HEK293 (cell line): ENCODE results near the gene BCL11B.

ENCODE experiments used
- CTCF ChIA-PET: fragments of 350-600 bp; formaldehyde crosslinking; extraction: SDS; loops from one replicate; lab custom pipeline; 2021; ENCODE audit warnings: antibody characterized with exemption; lab: Yijun Ruan, JAX
- POLR2A ChIA-PET: fragments of 300-600 bp; formaldehyde crosslinking; extraction: SDS; loops from one replicate; lab custom pipeline; 2020; ENCODE audit warnings: antibody characterized with exemption, inconsistent platforms; lab: Yijun Ruan, JAX
- H3K27ac ChIP-seq: fragments of 200-500 bp; sonication (Bioruptor generic); 2 replicates; pipeline ENCODE4 v1.5.1; 2014; ENCODE audit warnings: low read depth, low read length, control low read depth, inconsistent platforms; ENCODE audit errors: extremely low read depth
- H3K36me3 ChIP-seq, 2 experiments: fragments of 200-500 bp in 1 of 2; sonication (Bioruptor generic) in 1 of 2; 1 replicate in 1 of 2; 2 replicates in 1 of 2; pipeline ENCODE4 v1.5.1; 2014 to 2017; ENCODE audit warnings: inconsistent platforms in 2 of 2, low read length in 2 of 2; ENCODE audit not compliant: control insufficient read depth in 2 of 2, insufficient read depth in 1 of 2
- H3K4me1 ChIP-seq: fragments of 200-500 bp; sonication (Bioruptor generic); 2 replicates; pipeline ENCODE4 v1.5.1; 2014; ENCODE audit warnings: mild to moderate bottlenecking, low read length, inconsistent platforms; ENCODE audit not compliant: control insufficient read depth, insufficient read depth
- H3K4me3 ChIP-seq: 2 replicates; pipeline ENCODE4 v1.5.1; 2011; ENCODE audit warnings: low read depth, mild to moderate bottlenecking, control low read depth, low read length, moderate library complexity
- H3K9me3 ChIP-seq: fragments of 200-500 bp; sonication (Bioruptor generic); 2 replicates; pipeline ENCODE4 v1.5.1; 2014; ENCODE audit warnings: low read depth, low read length, inconsistent platforms; ENCODE audit not compliant: control insufficient read depth, insufficient read depth
- EGR2 ChIP-seq: fragments of 450-650 bp; formaldehyde crosslinking; IDR thresholded peaks from 2 replicates; pipeline ENCODE4 v1.5.1; 2016; ENCODE audit warnings: low read depth, missing biosample characterization, missing genetic modification characterization
- ELK4 ChIP-seq: IDR thresholded peaks from 2 replicates; pipeline ENCODE4 v1.6.1; 2011; ENCODE audit warnings: mild to moderate bottlenecking, low read depth, low read length, borderline replicate concordance
- OVOL3 ChIP-seq: fragments of 450-650 bp; formaldehyde crosslinking; IDR thresholded peaks from 2 replicates; pipeline ENCODE4 v1.5.1; 2016; ENCODE audit warnings: missing biosample characterization, missing genetic modification characterization
- PRDM1 ChIP-seq: fragments of 450-650 bp; formaldehyde crosslinking; IDR thresholded peaks from 2 replicates; pipeline ENCODE4; 2016; ENCODE audit warnings: missing biosample characterization, missing genetic modification characterization
- SP7 ChIP-seq: fragments of 450-650 bp; formaldehyde crosslinking; IDR thresholded peaks from 2 replicates; pipeline ENCODE4 v1.5.1; 2016; ENCODE audit warnings: missing biosample characterization, missing genetic modification characterization
- TCF7L2 ChIP-seq: IDR thresholded peaks from 2 replicates; pipeline ENCODE4 v1.6.1; 2011; ENCODE audit warnings: low read depth, mild to moderate bottlenecking, inconsistent platforms, low read length, moderate library complexity, borderline replicate concordance
- ZBTB48 ChIP-seq: fragments of 450-650 bp; formaldehyde crosslinking; IDR thresholded peaks from 2 replicates; pipeline ENCODE4 v1.5.1; 2016; ENCODE audit warnings: missing biosample characterization, missing genetic modification characterization
- ZNF114 ChIP-seq: fragments of 450-650 bp; formaldehyde crosslinking; IDR thresholded peaks from 2 replicates; pipeline ENCODE4 v1.5.0; 2017; ENCODE audit warnings: missing biosample characterization, missing genetic modification characterization
- ZNF121 ChIP-seq: fragments of 450-650 bp; formaldehyde crosslinking; IDR thresholded peaks from 2 replicates; pipeline ENCODE4 v1.5.1; 2016; ENCODE audit warnings: missing biosample characterization, missing genetic modification characterization
- ZNF140 ChIP-seq: fragments of 450-650 bp; formaldehyde crosslinking; IDR thresholded peaks from 2 replicates; pipeline ENCODE4 v1.5.1; 2016; ENCODE audit warnings: missing biosample characterization, missing genetic modification characterization
- ZNF248 ChIP-seq: fragments of 450-650 bp; formaldehyde crosslinking; IDR thresholded peaks from 2 replicates; pipeline ENCODE4 v1.5.1; 2017; ENCODE audit warnings: missing biosample characterization, missing genetic modification characterization
- ZNF280C ChIP-seq: fragments of 450-650 bp; formaldehyde crosslinking; IDR thresholded peaks from 2 replicates; pipeline ENCODE4 v1.5.1; 2016; ENCODE audit warnings: missing biosample characterization, missing genetic modification characterization
- ZNF416 ChIP-seq: fragments of 450-650 bp; formaldehyde crosslinking; IDR thresholded peaks from 2 replicates; pipeline ENCODE4 v1.5.1; 2016; ENCODE audit warnings: missing biosample characterization, missing genetic modification characterization
- ZNF549 ChIP-seq: fragments of 450-650 bp; IDR thresholded peaks from 2 replicates; pipeline ENCODE4 v1.5.1; 2018; ENCODE audit warnings: missing biosample characterization, missing genetic modification characterization, mild to moderate bottlenecking, inconsistent platforms, moderate library complexity
- ZNF580 ChIP-seq: fragments of 450-650 bp; formaldehyde crosslinking; IDR thresholded peaks from 2 replicates; pipeline ENCODE4 v1.5.1; 2016; ENCODE audit warnings: missing biosample characterization, missing genetic modification characterization
- ZNF596 ChIP-seq: fragments of 450-650 bp; IDR thresholded peaks from 2 replicates; pipeline ENCODE4 v1.5.0; 2018; ENCODE audit warnings: missing biosample characterization, mild to moderate bottlenecking, missing genetic modification characterization, moderate library complexity
- ZNF664 ChIP-seq: fragments of 450-650 bp; formaldehyde crosslinking; IDR thresholded peaks from 2 replicates; pipeline ENCODE4 v1.5.1; 2016; ENCODE audit warnings: missing biosample characterization, missing genetic modification characterization
- ZNF768 ChIP-seq: fragments of 450-650 bp; formaldehyde crosslinking; IDR thresholded peaks from 2 replicates; pipeline ENCODE4 v1.5.1; 2018; ENCODE audit warnings: missing biosample characterization, mild to moderate bottlenecking, missing genetic modification characterization
- ZNF791 ChIP-seq: fragments of 450-650 bp; formaldehyde crosslinking; IDR thresholded peaks from 2 replicates; pipeline ENCODE4 v1.5.1; 2016; ENCODE audit warnings: missing biosample characterization, missing genetic modification characterization
- ZSCAN16 ChIP-seq: fragments of 450-650 bp; formaldehyde crosslinking; IDR thresholded peaks from 2 replicates; pipeline ENCODE4 v1.5.1; 2016; ENCODE audit warnings: missing biosample characterization, missing genetic modification characterization
- ZXDB ChIP-seq: fragments of 450-650 bp; formaldehyde crosslinking; IDR thresholded peaks from 2 replicates; pipeline ENCODE4 v1.5.1; 2016; ENCODE audit warnings: missing biosample characterization, missing genetic modification characterization

The BCL11B gene

GRCh38 chr14:99252443-99252939 is 19.5 kb downstream of the BCL11B start:
- H3K36me3 ChIP-seq, result peaks cover 0 to 11% of the 10 kb centered on the region in 2 experiments; a peak in 1 of 3 replicates
- TF ChIP-seq ZNF121 (tag by site-specific recombination), result no peak
- no peak for TF ChIP-seq ZNF664 (tag by site-specific recombination)
- no peak for TF ChIP-seq SP7 (tag by site-specific recombination)
- TF ChIP-seq ELK4, result no peak
- TF ChIP-seq ZNF596 (tag by site-specific recombination), result no peak
- no peak for TF ChIP-seq ZXDB (tag by site-specific recombination)
- TF ChIP-seq ZSCAN16 (tag by site-specific recombination), result no peak
- no peak for TF ChIP-seq TCF7L2
- TF ChIP-seq PRDM1, result no peak
- TF ChIP-seq ZBTB48, result no peak
- TF ChIP-seq ZNF416 (tag by site-specific recombination), result no peak
- no peak for TF ChIP-seq ZNF248 (tag by site-specific recombination)
- no peak for TF ChIP-seq ZNF114 (tag by site-specific recombination)
- TF ChIP-seq OVOL3 (tag by site-specific recombination), result no peak
- no peak for TF ChIP-seq ZNF140 (tag by site-specific recombination)
- TF ChIP-seq ZNF791 (tag by site-specific recombination), result no peak
- peak overlapping the region; percentile 71; the same call in 1 of the 2 replicates for H3K27ac ChIP-seq
- POLR2A ChIA-PET, result no interaction called here
- H3K4me3 ChIP-seq, result no peak overlapping the region
- CTCF ChIA-PET, result no interaction called here
- H3K4me1 ChIP-seq, result peaks cover 49% of the 10 kb centered on the region
- H3K9me3 ChIP-seq, result no peaks in the 10 kb centered on the region

GRCh38 chr14:99251721-99252120 is 20.3 kb downstream of the BCL11B start:
- Histone ChIP-seq H3K36me3 (peaks cover 0 to 5% of the 10 kb centered on the region in 2 experiments; a peak in 1 of 3 replicates), H3K4me1 (peaks cover 57% of the 10 kb centered on the region), H3K27ac (no peak overlapping the region), H3K4me3 (no peak overlapping the region), H3K9me3 (no peaks in the 10 kb centered on the region)
- TF ChIP-seq ZNF768 (tag by site-specific recombination) (peak; percentile 97), ZNF549 (tag by site-specific recombination) (no peak), ZNF280C (no peak), EGR2 (tag by site-specific recombination) (no peak), ZNF580 (tag by site-specific recombination) (peak; percentile 75; the same call in 1 of the 2 replicates)
- CTCF ChIA-PET, result no interaction called here
- POLR2A ChIA-PET, result no interaction called here
